GM13976 (cell line): ENCODE measurements around the gene MICALL1.

Experiments
- DNase-seq: peaks from one replicate; pipeline ENCODE4 v3.0.0; 2012; ENCODE audit warnings: low spot score
- in situ Hi-C: fragments of 300-500 bp; cut with MboI; formaldehyde crosslinking; loops from one replicate; pipeline ENCODE4 v1.12.0; 2022; ENCODE audit warnings: low sequenced_read_pairs, mixed read lengths, inconsistent platforms; ENCODE audit not compliant: unreplicated experiment
- TF ChIP-seq, protein P1 (sequence below): IDR thresholded peaks from 2 replicates; pipeline ENCODE4 v1.5.1; 2012; ENCODE audit warnings: borderline replicate concordance, mild to moderate bottlenecking; ENCODE audit not compliant: insufficient read depth; ENCODE audit errors: extremely low read depth, missing control alignments, control extremely low read depth

The MICALL1 gene

DNA sequence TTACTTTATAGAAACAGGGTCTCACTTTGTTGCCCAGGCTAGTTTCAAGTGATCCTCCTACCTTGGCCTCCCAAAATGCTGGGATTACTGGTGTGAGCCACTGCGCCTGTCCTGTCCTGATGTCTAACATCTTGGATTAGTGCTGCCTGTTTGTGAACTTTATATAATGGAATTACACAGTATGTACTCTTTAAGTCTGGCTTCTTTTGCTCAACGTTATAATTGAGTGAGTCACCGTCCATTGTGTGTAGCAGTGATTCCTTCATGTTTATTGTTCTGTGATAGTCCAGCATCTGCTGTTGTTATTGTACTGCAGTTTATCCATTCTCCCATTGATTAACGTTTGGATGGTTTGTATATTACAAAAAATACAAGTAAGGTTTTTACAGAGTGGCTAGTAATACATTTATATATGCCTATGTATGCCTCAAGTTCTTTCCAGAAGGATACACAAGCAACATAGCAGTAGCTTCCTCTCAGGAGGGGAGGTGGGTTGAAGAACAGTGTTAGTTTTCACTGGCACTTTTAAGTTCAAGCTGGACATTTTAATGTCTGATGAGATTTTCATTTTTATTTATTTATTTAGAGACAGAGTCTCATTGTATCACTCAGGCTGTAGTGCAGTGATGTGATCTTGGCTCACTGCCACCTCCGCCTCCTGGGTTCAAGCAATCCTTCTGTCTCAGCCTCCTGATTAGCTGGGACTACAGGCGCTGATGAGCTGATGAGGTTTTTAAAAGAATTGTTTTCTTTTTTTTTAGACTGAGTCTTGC lies 25.2 kb upstream of the MICALL1 start:
- TF ChIP-seq, protein P1, sequence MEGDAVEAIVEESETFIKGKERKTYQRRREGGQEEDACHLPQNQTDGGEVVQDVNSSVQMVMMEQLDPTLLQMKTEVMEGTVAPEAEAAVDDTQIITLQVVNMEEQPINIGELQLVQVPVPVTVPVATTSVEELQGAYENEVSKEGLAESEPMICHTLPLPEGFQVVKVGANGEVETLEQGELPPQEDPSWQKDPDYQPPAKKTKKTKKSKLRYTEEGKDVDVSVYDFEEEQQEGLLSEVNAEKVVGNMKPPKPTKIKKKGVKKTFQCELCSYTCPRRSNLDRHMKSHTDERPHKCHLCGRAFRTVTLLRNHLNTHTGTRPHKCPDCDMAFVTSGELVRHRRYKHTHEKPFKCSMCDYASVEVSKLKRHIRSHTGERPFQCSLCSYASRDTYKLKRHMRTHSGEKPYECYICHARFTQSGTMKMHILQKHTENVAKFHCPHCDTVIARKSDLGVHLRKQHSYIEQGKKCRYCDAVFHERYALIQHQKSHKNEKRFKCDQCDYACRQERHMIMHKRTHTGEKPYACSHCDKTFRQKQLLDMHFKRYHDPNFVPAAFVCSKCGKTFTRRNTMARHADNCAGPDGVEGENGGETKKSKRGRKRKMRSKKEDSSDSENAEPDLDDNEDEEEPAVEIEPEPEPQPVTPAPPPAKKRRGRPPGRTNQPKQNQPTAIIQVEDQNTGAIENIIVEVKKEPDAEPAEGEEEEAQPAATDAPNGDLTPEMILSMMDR, result no peak
- DNase-seq, result no peak
- in situ Hi-C loops, result no loop called here

DNA sequence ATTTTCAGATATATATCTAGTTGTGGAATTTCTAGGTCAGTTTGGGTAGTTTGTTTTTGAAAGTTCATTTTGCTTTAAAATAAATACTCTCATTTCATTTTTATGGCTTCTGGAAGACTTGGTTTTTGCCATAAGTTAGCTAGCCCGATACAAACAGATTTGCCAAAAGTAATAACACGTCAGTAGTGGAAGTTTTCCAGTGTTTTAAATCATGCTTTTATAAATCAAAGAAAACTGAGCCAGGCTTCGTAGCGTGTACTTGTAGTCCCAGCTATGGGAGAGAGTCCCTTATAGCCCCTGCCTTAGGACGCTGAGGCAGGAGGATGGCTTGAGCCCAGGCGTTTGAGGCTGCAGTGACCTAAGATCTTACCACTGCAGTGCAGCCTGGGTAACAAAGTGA lies 21.7 kb upstream of the MICALL1 start:
- in situ Hi-C loops, result no loop called here
- DNase-seq, result no peak
- TF ChIP-seq, protein P1, result no peak

DNA sequence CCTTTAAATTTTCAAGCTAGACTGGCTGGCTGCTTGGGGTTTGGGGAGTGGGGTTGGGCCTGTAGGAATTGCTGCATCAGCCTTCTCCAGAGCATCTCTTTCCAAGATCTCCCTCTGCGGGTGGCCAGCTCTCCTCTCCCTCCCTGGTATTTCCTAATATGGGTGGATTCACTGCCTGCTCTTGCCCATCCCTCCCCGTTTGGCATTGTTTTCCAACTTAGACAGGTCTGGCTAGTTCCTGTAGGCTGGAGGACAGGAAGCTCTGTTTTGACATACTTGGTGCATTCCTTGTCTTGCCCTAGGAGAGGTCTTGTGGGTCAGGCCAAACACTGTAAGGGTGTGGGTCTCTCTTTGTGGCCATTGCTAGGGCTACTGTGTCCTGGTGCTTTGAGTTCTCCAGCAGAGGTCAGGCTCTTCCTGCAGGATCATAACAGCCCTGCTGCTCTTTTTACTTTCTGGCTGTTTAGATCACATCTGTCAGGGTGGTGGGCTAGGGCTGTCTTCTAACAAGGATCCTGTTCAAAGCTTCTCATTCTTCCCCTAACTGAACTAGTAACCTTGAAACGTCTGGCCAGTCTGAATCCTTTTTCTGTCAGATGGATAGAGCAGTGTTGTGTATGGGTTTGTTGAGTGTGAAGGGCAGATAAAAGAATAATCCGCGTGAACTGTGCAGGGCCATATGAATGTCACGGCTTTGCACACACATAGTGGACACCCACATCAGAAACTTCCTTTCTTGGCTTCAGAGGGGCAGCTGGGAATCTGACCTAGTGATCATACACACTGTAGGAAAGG lies 18.3 kb upstream of the MICALL1 start:
- no peak for DNase-seq
- TF ChIP-seq, protein P1, result no peak
- in situ Hi-C loops, result no loop called here

DNA sequence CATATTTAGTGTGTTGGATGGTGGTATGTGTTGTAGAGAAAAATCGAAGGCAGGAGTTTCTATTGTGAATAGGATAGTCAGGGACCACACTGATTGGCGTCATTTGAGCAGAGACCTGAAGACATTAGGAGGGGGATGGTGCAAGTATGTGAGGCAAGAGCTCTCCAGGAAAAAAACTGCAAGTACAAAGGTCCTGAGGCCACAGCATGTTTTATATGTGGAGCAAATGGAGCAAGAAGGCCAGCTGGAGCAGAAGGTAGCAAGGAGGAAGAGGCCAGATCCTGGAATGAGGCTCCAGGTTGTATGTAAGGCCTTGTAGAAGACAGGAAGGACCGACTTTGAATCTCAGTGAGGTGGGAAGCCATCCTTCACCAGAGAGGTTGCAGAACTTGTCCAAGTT lies 14.2 kb upstream of the MICALL1 start:
- no peak for DNase-seq
- in situ Hi-C loops, result no loop called here
- TF ChIP-seq, protein P1, result no peak

DNA sequence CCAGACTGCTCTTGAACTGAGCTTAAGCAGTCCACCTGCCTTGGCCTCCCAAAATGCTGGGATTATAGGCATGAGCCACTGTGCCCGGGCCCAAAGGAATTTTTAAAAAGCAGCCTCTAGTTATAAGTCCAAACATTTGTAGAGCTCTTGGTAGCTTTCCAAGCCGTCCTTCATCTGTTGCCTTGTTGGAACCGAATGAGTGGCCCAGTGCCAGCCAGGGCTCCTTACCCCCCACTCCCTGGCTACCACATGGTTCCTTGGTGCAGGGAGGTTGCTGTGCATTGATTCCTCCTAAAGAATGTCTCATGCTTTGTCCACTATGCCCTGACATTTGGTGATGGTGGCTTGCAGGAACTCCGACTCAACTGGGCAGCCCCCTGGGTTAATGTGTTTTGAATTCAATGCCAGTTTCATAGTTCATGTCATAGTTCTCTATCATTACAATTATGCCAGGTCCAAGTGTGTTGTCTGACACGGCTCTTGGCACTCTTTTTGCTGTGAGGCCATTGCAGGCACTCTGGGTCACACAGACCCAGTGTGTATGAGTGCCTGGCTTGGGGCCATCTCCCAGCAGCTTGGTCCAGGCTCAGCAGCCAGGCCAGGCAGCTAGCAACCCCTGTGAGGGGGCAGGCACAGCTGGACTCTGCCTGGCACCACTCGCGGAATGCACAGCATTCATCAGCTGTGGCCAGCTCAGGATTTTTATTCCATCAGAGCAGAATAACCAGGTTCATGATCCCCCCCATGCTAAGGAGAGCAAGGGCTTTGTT lies 13.3 kb upstream of the MICALL1 start:
- DNase-seq, result peak; percentile 11
- in situ Hi-C loops, result no loop called here
- TF ChIP-seq, protein P1, result no peak

DNA sequence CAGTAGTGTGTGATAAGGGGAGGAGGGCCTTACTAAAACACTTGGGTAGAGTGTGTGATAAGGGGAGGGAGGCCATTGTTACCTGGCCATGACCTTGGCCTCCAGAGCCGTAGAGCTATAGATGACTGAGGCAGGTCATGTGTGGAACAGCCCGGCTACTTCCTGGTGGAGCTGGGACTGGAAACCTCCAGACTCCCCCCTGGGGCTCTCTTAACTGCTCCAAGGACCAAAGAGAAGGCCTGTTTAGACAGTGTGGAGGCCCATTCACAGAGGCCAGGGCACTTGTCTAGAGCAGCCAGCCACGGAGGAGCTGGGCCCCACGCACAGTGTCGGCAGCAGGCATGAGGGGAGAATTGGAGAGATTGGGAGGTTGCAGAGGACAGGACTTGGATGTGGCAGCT lies 12.5 kb upstream of the MICALL1 start:
- DNase-seq, result peak; percentile 18
- TF ChIP-seq, protein P1, result no peak
- in situ Hi-C loops, result no loop called here
